NCI-H2029 treated with DMSO at 0.1 percent for 48 hours (cell line): ENCODE results near the gene PLA2R1.

Source experiments
- DNase-seq: peaks from one replicate; lab custom pipeline; 2025; lab: John Stamatoyannopoulos, UW

PLA2R1 gene

DNA sequence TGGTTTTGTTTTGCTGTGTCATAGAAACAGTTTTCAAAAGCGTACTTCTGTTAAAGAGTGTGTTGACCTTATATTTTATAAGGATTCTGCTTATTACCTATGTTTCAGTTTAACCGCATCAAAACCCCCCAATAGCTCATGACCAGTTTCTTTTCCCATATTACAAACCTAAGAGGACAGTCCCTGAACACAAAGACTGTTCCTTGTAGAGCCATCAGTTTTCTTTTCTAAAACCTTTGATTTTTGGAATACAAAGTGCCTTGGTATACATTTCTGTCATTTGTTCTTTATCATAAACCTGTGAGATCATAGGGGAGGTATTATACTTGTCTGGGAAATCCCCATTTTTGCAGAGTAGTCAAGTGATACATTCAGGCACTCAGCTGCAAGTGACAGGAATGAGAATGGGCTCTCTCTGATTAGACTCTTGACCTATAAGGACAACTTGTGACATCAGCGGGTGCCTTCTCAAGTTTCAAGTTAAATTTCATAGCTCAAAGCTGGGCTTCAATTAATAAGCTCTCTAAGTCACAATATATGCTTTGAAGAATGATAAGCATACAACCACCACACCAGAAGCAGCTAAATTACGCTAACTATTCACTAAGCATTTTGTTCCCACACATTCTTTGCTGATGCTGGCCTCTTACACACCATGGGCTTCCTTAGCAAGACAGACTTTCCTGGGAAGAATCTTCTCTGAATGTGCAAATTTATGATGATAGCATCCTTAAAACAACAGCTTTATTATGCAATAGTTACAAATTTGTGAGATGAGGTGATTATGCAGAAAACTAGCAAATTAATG is 167.0 kb downstream of the PLA2R1 start:
- DNase-seq, result peak; percentile 31

DNA sequence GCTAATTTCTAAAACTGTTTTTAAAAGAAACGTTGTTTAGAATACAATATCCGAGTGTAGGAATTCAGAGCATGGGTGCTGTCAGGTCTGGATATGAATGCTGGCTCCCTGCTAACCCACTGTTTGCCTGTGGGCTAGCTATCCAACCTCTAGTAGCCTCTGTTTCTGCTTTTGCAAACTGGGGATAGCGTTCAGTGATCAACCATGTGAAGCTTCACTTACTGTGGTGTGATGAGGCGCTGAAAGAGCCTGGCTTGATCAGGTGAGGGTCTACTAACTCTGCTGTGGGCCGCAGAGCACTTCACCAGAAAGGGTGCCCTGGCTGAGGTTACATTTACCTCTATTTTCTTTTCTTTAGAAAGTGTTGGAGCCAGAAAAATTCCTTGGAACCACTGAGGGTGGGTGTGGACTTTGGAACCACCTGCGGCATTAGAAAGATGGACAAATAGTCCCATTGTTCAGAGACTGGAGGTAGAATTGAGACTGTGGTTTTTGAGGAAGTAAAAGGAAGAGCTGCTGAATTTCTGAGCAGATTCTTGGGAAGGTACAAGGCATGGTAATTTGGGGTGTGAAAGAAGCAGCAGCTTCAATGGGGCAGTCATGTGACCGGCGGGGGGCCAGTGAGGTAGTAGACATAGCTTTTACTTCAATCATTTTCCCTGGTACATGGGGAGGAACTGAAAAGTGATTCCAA is 168.1 kb downstream of the PLA2R1 start:
- no peak for DNase-seq

DNA sequence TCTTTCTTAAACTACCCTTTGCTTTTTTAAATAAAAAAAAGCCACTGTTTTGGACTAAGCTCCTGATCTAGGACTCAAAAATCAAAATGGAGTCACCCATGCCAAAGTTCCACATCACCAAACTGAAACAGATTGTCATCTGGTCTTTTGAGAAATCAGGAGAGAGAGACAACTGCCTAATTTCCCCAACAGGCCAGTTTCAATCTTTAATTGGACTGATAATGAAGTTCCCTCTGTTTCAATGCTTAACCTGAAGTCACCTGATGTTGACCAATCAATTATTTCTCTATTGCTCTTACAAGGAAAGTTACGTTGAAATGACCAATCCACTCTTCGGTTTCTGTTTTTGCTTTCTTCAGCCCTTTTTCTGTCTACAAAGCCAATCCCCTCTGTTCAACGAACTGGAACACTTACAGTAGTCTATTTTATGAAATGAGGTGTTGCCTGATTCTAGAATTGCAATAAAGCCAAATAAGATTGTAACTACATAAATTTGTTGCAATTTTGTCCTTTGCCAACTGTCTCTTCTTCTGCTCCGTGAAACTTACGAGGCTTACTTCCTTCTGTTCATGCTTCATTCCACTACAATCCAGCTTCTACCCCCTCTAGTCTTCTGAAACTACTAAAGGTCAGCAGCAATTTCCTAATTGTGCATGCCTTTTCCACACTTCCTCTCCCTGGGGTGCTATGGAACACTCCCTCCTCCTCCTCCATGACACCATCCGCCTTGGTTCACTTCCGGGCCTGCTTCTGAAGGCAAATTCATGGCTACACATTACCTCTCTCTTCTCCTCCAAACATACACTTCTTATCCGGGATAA is 169.2 kb downstream of the PLA2R1 start:
- DNase-seq, result no peak

DNA sequence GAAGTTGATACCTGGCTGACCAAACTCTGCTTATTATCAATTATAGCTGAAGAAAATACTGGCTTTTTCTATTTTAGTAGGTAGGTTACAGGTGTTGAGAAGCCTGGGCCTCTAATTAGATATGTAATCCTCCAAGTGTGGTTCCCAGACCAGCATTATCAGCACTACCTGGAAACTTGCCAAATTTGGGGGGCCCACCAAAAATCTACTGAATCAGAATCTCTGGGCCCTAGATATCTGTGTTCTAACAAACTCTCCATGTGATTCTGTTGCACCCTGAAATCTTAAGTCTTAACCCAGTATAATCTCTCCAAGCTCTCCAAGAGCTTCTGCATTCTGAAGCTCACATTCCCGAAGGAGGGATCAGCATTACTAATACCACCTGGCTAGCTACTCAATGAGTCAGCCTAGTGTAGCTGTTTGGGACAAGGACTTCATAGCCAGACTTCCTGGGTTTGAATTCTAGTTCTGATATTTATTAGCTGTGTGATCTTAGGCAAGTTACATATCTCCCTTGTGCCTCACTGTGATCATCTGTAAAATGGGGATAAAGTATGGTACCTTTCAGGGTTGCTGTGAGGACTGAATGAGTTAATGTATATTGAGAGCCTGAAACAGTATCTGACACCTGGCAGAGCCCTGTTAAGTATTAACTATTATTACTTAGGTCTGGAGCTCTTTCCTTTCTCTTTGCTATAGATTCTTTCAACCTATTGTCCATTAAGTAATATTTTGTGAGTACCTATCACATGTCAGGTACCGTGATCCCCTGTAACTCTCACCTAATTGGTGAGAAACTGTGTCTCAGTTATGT is 170.3 kb downstream of the PLA2R1 start:
- DNase-seq, result no peak

DNA sequence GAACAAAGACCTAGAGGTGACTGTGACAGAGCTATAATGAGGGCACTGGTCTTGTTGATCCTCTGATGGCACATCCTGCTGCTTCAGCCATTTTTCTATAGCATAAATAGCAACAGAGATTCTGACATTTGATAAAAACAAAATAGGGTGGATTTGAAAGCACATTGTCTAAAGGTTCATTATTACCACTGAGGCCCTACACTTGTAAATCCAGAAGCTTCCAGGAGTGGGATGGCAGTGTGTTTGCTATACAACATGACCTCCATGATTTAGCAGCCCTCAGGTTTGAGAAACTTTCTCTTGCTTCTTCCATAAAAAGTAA is 171.2 kb downstream of the PLA2R1 start:
- no peak for DNase-seq

DNA sequence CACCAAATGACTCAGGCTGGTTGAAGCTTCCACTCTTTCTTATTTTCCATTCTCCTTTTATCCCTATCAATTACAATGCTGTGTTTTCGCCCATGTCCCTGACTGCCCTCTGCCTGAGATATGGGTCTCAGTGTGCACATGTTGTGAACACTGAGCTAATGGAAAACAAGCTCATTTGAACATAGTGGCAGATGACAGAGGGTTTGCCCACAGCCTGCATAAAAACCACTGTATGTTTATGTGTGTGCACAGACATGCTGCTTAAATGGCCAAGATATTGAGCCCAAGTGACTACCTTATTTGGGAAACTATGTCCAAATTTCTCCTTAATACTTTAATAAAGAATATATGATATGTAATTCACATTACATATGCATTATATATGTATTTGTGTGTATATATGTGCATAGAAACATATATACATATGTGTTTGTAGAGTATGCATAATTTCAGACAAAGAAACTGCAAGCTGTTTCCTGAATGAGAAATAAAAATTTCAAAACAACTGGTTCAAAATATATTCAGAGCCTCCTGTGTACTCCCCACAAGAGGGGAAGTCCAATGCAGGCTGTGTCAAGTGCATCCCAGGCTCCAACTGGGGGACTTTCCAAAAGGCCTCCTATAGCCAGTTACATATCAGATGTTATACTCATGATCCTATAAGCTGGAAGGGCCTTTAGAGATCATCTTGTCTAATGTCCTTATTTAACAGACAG is 171.7 kb downstream of the PLA2R1 start:
- DNase-seq, result no peak

DNA sequence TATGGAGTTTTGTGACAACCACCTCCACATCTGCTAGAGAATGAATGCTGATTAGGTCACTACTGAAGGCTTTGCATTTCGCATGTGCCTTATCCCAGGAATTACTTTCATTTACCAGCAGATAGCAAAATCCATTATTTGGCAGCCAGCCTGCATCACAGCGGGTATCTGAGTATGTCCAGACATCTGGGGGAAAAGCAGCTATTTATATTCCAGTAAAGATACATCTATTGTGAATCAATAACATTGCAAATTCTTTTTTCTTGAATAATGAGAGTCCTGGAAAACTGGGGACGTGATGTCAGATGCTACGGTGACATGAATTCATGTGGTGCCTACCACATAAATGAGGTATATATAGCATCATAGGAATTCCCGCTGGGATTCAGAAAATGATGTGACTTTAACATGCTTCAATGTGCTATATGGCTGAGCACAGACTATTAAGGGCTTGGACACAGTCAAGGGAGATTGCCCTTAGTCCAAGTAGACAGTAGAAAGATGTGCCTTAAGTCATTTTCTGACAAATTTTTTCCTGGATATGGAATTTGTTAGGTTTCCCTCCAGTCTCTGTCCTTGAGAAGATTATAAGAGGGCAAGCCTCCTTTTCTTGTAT is 180.2 kb downstream of the PLA2R1 start:
- no peak for DNase-seq
